WERI-Rb-1 (cell line): ENCODE measurements around the gene SLC47A1.
A peak's percentile ranks its signal among the peaks of the same experiment; 100 is the strongest.

Experiments used
- DNase-seq: peaks from one replicate; pipeline ENCODE4 v3.0.0-alpha.2; 2020
- H3K27ac ChIP-seq: fragments of 250-450 bp; sonication (Bioruptor Pico); 2 replicates; pipeline ENCODE4 v1.5.1; 2020; ENCODE audit warnings: mild to moderate bottlenecking, moderate library complexity
- H3K27me3 ChIP-seq: fragments of 250-450 bp; sonication (Bioruptor Pico); 2 replicates; pipeline ENCODE4 v1.5.1; 2021; ENCODE audit warnings: mild to moderate bottlenecking, low read depth, moderate library complexity; ENCODE audit not compliant: insufficient read depth, severe bottlenecking
- H3K36me3 ChIP-seq: fragments of 250-450 bp; sonication (Bioruptor Pico); 2 replicates; pipeline ENCODE4 v1.5.1; 2020; ENCODE audit warnings: mild to moderate bottlenecking, moderate library complexity
- H3K4me3 ChIP-seq: 2 replicates; pipeline ENCODE4 v1.5.1; 2011; ENCODE audit warnings: low read depth, mild to moderate bottlenecking, control low read depth, low read length
- H3K9me3 ChIP-seq: fragments of 250-450 bp; sonication (Bioruptor Pico); 2 replicates; pipeline ENCODE4 v1.5.1; 2021; ENCODE audit warnings: mild to moderate bottlenecking, moderate library complexity; ENCODE audit not compliant: severe bottlenecking
- TF ChIP-seq, protein P1 (sequence below): IDR thresholded peaks from 2 replicates; pipeline ENCODE4 v1.5.1; 2011; ENCODE audit warnings: low read depth, mild to moderate bottlenecking, control low read depth, inconsistent platforms, low read length

SLC47A1 gene

DNA sequence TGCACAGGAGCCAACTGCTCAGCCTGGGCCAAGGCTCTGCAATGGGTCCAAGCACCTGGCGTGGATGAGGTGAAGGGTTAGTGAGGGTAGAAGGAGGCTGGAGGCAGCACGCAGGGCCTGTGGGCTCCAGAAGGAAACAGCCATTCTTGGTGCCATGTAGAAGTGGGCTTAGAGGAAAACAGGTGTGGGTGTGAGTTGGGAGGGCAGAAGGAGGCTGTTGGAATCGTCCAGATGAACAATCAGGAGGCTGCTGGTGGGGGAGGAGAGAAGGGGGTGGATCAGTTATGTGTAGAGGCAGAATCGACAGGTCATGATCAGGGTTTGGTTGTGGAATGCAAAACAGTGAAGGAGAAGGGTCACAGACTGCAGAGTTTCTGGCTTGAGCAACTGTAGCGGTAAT is 63.2 kb downstream of the SLC47A1 start:
- TF ChIP-seq, protein P1, sequence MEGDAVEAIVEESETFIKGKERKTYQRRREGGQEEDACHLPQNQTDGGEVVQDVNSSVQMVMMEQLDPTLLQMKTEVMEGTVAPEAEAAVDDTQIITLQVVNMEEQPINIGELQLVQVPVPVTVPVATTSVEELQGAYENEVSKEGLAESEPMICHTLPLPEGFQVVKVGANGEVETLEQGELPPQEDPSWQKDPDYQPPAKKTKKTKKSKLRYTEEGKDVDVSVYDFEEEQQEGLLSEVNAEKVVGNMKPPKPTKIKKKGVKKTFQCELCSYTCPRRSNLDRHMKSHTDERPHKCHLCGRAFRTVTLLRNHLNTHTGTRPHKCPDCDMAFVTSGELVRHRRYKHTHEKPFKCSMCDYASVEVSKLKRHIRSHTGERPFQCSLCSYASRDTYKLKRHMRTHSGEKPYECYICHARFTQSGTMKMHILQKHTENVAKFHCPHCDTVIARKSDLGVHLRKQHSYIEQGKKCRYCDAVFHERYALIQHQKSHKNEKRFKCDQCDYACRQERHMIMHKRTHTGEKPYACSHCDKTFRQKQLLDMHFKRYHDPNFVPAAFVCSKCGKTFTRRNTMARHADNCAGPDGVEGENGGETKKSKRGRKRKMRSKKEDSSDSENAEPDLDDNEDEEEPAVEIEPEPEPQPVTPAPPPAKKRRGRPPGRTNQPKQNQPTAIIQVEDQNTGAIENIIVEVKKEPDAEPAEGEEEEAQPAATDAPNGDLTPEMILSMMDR: no peak

DNA sequence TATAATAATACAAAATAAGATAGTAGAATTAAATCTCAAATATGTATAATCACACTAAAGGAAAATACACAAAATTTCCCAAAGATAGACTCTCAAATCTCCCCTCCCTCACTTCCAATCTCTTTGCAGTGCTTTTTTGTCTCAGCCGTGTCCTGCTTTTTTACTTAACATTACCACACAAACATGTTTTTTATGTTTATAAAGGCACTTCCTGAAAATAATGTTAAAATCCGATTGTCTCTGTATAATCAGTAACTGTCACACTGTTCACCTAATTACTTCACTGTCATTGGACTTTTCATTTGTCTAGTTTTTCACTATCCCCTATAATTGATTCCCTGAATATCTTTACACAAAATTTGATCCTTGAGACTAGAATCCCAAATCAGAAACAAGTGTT is 76.7 kb downstream of the SLC47A1 start:
- H3K9me3 ChIP-seq: no peaks in the 10 kb centered on the region
- no peaks in the 10 kb centered on the region for H3K36me3 ChIP-seq

More for the DNA sequence above, 63.2 kb downstream of the SLC47A1 start:
- no peak overlapping the region for H3K4me3 ChIP-seq
- no peaks in the 10 kb centered on the region for H3K36me3 ChIP-seq
- H3K9me3 ChIP-seq: no peaks in the 10 kb centered on the region
- H3K27ac ChIP-seq: no peak overlapping the region
- no peaks in the 10 kb centered on the region for H3K27me3 ChIP-seq
- DNase-seq: no peak

DNA sequence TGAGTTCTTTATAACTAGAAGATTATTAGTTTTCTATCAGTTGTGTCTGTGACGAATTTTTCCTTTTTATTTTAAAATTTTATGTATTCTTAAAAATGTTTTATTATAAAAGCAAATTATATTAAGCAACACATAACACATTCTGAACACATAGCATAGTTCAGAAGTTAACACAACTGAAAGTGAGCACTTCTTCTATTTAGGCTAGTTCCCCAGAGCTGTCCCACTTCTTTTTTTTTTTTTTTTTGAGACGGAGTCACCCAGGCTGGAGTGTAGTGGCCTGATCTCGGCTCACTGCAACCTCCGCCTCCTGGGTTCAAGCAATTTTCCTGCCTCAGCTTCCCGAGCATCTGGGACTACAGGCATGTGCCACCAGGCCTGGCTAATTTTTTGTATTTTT is 77.2 kb downstream of the SLC47A1 start:
- TF ChIP-seq, protein P1: no peak
- no peak overlapping the region for H3K27ac ChIP-seq
- H3K4me3 ChIP-seq: no peak overlapping the region
- no peaks in the 10 kb centered on the region for H3K27me3 ChIP-seq
- no peaks in the 10 kb centered on the region for H3K36me3 ChIP-seq
- no peaks in the 10 kb centered on the region for H3K9me3 ChIP-seq
- DNase-seq: no peak

More for the DNA sequence above, 76.7 kb downstream of the SLC47A1 start:
- no peak for DNase-seq
- no peak overlapping the region for H3K4me3 ChIP-seq
- no peak overlapping the region for H3K27ac ChIP-seq
- H3K27me3 ChIP-seq: no peaks in the 10 kb centered on the region
- TF ChIP-seq, protein P1: no peak

DNA sequence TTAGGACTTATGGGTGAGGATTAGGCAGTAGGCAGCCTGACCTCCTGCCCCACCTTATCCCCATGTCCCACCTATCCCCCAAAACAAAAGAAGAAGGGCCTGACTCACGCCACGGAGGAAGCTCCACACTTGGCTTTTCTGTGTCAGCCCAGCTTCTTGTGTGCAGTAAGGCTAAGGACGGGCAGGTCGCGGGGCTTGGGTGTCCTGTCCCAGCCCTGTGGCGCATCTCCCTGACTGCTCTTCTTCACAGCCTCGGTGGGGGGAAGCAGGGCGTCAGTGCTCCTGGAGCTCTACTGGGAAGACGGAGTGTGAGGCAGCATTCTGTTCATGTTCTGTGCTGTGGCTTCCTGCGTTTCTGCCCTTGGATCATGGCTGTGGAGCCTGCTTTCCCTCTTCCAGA is 80.3 kb downstream of the SLC47A1 start:
- DNase-seq: no peak
- H3K27me3 ChIP-seq: no peaks in the 10 kb centered on the region
- H3K27ac ChIP-seq: no peak overlapping the region
- no peaks in the 10 kb centered on the region for H3K9me3 ChIP-seq
- H3K36me3 ChIP-seq: no peaks in the 10 kb centered on the region
- no peak overlapping the region for H3K4me3 ChIP-seq
- TF ChIP-seq, protein P1: no peak

DNA sequence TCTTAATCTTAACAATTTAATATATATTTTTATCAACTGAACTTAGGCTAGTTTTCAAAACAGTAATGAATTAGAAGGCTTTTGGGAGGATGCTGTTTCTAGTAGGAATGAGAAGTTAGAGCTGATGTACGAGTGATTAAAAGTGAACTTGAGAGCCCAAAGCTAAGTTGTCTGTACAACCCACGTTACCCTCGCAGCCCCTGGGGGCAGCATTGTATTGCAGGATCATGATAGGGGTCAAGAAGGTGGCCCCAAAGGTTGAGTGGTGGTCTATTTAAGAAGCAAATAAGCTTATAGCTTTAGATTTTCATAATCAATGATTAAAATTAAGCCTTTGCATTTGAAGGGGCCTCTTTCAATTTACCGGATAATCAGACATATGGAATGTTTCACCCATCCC is 81.2 kb downstream of the SLC47A1 start:
- Histone ChIP-seq H3K4me3 (no peak overlapping the region), H3K36me3 (no peaks in the 10 kb centered on the region), H3K27me3 (no peaks in the 10 kb centered on the region), H3K9me3 (peaks cover 9% of the 10 kb centered on the region), H3K27ac (no peak overlapping the region)
- no peak for DNase-seq
- TF ChIP-seq, protein P1: peak; percentile 19; the same call in 1 of the 2 replicates

DNA sequence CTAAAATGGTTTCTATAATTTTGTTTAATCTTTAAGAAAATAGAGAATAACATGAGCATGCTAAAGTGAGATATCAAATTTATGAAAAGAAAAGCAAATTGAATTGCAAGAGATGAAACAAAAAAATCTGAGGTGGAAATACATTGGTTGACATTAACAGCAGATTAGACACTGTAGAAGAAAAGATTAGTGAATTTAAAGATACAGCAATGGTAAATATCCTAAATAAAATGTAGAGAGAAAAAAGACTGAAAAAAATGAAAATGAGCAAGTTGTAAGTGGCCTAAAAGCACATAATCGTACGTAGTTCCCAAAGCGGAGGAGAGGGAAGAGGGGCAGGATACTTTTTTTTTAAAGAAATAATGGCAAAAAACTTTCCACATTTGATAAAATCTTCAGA is 84.4 kb downstream of the SLC47A1 start:
- H3K4me3 ChIP-seq: no peak overlapping the region
- no peak for DNase-seq
- peaks cover 11% of the 10 kb centered on the region for H3K9me3 ChIP-seq
- H3K27me3 ChIP-seq: no peaks in the 10 kb centered on the region
- no peak overlapping the region for H3K27ac ChIP-seq
- TF ChIP-seq, protein P1: no peak
- no peaks in the 10 kb centered on the region for H3K36me3 ChIP-seq
